ENCODE measurements around the gene TP53INP2. TPM values are rescaled to one million over a fixed set of nuclear protein-coding genes. Genes with fewer than 3 reads are reported as not detected.

TP53INP2 gene
- polyA plus RNA-seq, 1 of the 3 experiments (the other 2 are of a cell fraction): 6.4 TPM

GRCh38 chr20:34744340-34744739 is 40.2 kb downstream of the TP53INP2 start (continued):
- TF ChIP-seq RFX5 (IDR thresholded peaks at IDR 0.05; ENCODE audit: low read length): no peak
- no peak for TF ChIP-seq ELF1 (IDR thresholded peaks at IDR 0.05)
- no peak for TF ChIP-seq MAX (IDR thresholded peaks at IDR 0.05; ENCODE audit: low read depth)
- no peak for TF ChIP-seq GATA2 (CRISPR knock-in tag; IDR thresholded peaks at IDR 0.05)

- Histone ChIP-seq H3K9ac (no peak overlapping the region), H3K79me2 (ENCODE audit: insufficient read depth) (no peaks in the 10 kb centered on the region), H3K27ac (ENCODE audit: low read depth in 2 of 2, low read length in 1 of 2) (no peak overlapping the region), H3F3A (replicated peaks; ENCODE audit: insufficient read depth) (no peaks in the 10 kb centered on the region), H3K9me3 (no peaks in the 10 kb centered on the region), H3K4me1 (ENCODE audit: control insufficient read depth in 1 of 2, insufficient read depth in 2 of 2, low read depth in 1 of 2, low read length in 1 of 2) (no peaks in the 10 kb centered on the region), H2AFZ (ENCODE audit: low read depth) (no peak overlapping the region), H3K9me2 (no peaks in the 10 kb centered on the region), H3K27me3 (ENCODE audit: insufficient read depth) (no peaks in the 10 kb centered on the region), H4K20me1 (ENCODE audit: insufficient read depth) (no peaks in the 10 kb centered on the region), H3K4me2 (no peak overlapping the region), H3K36me3 (replicated peaks in 1 of 2; ENCODE audit: control insufficient read depth in 1 of 2, insufficient read depth in 2 of 2, low read length in 1 of 2) (peaks cover 52 to 93% of the 10 kb centered on the region in 2 experiments), H3K4me3 (ENCODE audit: low read depth in 2 of 2, low read length in 1 of 2) (no peak overlapping the region)
- TF ChIP-seq JUND (IDR thresholded peaks at IDR 0.05) (no peak), YY1 (IDR thresholded peaks at IDR 0.05; ENCODE audit: low read depth) (no peak), PBX3 (IDR thresholded peaks at IDR 0.05) (no peak), USF2 (IDR thresholded peaks at IDR 0.05; ENCODE audit: borderline replicate concordance, low read depth, low read length) (no peak), USF1 (IDR thresholded peaks at IDR 0.05; ENCODE audit: borderline replicate concordance, low read depth) (no peak), RFX5 (IDR thresholded peaks at IDR 0.05; ENCODE audit: low read length) (no peak), GATA2 (CRISPR knock-in tag; IDR thresholded peaks at IDR 0.05) (no peak), CHD2 (IDR thresholded peaks at IDR 0.05; ENCODE audit: low read length, partially characterized antibody) (no peak), GABPA (IDR thresholded peaks at IDR 0.05; ENCODE audit: low read depth) (no peak), REST (IDR thresholded peaks at IDR 0.05; ENCODE audit: low read depth, low read length) (no peak), CTCF (IDR thresholded peaks at IDR 0.05) (no peak)
- CTCF ChIA-PET: interaction anchor here (0.7 to 1.5 kb wide), 3 partner anchors 25 to 432 kb away, joined by 3 read pairs; no protein-coding TSS in a partner anchor
- WGBS (ENCODE audit: low lambda C conversion rate): 100% methylated on average over 1 of the region's 1 CpG
- POLR2A ChIA-PET: no interaction called here
- no peak for DNase-seq
Measured at GRCh38 chr20:34744847-34745246, 40.7 kb downstream of the TP53INP2 start.
